CD4-positive, alpha-beta T cell treated with Interleukin-21 for 1 hour (primary cell): ENCODE measurements around the gene OR5AU1.

Source experiments
- DNase-seq: peaks from one replicate; pipeline ENCODE4 v3.0.0-alpha.2; 2020

The OR5AU1 gene

GRCh38 chr14:21106176-21106497 lies 49.7 kb downstream of the OR5AU1 start:
- no peak for DNase-seq

DNA sequence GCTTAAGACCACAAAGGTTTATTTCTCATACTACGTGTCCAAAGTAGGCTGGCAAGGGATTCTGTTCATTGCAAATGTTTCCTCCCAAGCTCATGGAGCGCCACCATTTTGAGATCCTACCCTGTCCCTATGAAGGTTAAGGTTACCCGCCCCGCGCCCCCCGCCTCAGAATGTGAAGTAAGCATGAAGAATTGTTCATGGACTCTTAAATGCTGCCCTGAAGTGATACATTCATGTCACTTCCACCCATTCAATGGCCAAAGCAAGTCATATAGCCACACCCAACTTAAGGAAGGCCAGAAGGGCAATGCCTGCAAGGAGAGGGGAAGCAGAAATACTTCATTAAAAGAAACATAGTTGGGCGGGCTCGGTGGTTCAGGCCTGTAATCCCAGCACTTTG lies 50.8 kb downstream of the OR5AU1 start:
- DNase-seq: no peak
